Nephron progenitor cell (in vitro differentiated cells): ENCODE results near the gene CECR2.
A peak's percentile ranks its signal among the peaks of the same experiment; 100 is the strongest.

Experiments
- DNase-seq: peaks from one replicate; pipeline ENCODE4 v3.0.0; 2021
- H3K27ac Mint-ChIP-seq: 2 replicates; pipeline ENCODE4 v1.8.0; 2021; ENCODE audit warnings: mild to moderate bottlenecking, moderate library complexity, mixed read lengths
- H3K27me3 Mint-ChIP-seq: 2 replicates; pipeline ENCODE4 v1.8.0; 2021; ENCODE audit warnings: mild to moderate bottlenecking, low read depth, mixed read lengths; ENCODE audit not compliant: poor library complexity
- H3K36me3 Mint-ChIP-seq: 2 replicates; pipeline ENCODE4 v1.8.0; 2021; ENCODE audit warnings: low read depth, mixed read lengths
- H3K4me1 Mint-ChIP-seq: 2 replicates; pipeline ENCODE4 v1.8.0; 2021; ENCODE audit warnings: mixed read lengths
- H3K4me3 Mint-ChIP-seq: 2 replicates; pipeline ENCODE4 v1.8.0; 2021; ENCODE audit warnings: mild to moderate bottlenecking, moderate library complexity, mixed read lengths
- H3K9me3 Mint-ChIP-seq: 2 replicates; pipeline ENCODE4 v1.8.0; 2021; ENCODE audit warnings: mild to moderate bottlenecking, moderate library complexity, mixed read lengths
- TF ChIP-seq, protein P1 (sequence below): fragments of 200-600 bp; sonication (generic); IDR thresholded peaks from 2 replicates; pipeline ENCODE4 v1.5.0; 2021; ENCODE audit warnings: antibody characterized with exemption

The CECR2 gene

DNA sequence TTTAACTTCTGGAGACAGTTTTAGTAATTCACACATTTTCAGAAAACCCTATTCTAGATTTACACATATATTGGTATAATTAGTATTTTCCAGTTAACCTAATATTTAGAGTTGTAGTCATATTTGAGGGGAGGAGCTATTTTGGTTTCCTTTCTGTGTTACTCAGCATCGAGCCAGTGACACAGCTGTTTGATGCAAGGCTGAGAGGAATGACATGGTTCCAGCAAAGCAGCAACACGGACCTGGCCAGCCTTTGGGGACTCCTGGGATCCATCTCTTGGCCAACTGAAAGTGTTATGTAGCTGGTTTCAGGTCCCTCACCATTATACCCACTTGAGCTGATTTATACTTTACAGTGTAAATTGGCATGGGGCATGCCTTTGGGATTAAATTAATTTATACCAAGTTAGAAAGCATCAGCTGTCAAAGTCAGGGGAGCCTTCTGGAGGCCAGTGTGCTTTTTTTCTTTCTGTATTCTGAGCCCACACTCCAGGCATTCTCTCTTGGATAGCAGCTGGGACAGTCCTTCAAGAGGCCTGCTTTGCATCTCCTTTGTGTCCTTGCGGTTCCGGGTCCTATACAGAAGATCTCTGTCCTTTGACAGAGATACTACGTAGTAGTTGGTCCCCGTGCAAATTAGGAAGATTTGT, 102.8 kb downstream of the CECR2 start:
- no peak for DNase-seq
- peak overlapping the region; percentile 95 for H3K27ac Mint-ChIP-seq
- TF ChIP-seq, protein P1, sequence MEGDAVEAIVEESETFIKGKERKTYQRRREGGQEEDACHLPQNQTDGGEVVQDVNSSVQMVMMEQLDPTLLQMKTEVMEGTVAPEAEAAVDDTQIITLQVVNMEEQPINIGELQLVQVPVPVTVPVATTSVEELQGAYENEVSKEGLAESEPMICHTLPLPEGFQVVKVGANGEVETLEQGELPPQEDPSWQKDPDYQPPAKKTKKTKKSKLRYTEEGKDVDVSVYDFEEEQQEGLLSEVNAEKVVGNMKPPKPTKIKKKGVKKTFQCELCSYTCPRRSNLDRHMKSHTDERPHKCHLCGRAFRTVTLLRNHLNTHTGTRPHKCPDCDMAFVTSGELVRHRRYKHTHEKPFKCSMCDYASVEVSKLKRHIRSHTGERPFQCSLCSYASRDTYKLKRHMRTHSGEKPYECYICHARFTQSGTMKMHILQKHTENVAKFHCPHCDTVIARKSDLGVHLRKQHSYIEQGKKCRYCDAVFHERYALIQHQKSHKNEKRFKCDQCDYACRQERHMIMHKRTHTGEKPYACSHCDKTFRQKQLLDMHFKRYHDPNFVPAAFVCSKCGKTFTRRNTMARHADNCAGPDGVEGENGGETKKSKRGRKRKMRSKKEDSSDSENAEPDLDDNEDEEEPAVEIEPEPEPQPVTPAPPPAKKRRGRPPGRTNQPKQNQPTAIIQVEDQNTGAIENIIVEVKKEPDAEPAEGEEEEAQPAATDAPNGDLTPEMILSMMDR = no peak
- peaks cover 66% of the 10 kb centered on the region for H3K4me1 Mint-ChIP-seq
- H3K4me3 Mint-ChIP-seq = no peak overlapping the region
- peaks cover 17% of the 10 kb centered on the region for H3K36me3 Mint-ChIP-seq
- no peaks in the 10 kb centered on the region for H3K27me3 Mint-ChIP-seq
- no peaks in the 10 kb centered on the region for H3K9me3 Mint-ChIP-seq

GRCh38 chr22:17472932-17473331, 103.7 kb downstream of the CECR2 start:
- Mint-ChIP-seq H3K36me3 (peaks cover 24% of the 10 kb centered on the region), H3K4me1 (peaks cover 73% of the 10 kb centered on the region), H3K9me3 (no peaks in the 10 kb centered on the region), H3K27me3 (no peaks in the 10 kb centered on the region), H3K27ac (peak overlapping the region; percentile 95), H3K4me3 (no peak overlapping the region)
- DNase-seq = no peak
- TF ChIP-seq, protein P1 = no peak

DNA sequence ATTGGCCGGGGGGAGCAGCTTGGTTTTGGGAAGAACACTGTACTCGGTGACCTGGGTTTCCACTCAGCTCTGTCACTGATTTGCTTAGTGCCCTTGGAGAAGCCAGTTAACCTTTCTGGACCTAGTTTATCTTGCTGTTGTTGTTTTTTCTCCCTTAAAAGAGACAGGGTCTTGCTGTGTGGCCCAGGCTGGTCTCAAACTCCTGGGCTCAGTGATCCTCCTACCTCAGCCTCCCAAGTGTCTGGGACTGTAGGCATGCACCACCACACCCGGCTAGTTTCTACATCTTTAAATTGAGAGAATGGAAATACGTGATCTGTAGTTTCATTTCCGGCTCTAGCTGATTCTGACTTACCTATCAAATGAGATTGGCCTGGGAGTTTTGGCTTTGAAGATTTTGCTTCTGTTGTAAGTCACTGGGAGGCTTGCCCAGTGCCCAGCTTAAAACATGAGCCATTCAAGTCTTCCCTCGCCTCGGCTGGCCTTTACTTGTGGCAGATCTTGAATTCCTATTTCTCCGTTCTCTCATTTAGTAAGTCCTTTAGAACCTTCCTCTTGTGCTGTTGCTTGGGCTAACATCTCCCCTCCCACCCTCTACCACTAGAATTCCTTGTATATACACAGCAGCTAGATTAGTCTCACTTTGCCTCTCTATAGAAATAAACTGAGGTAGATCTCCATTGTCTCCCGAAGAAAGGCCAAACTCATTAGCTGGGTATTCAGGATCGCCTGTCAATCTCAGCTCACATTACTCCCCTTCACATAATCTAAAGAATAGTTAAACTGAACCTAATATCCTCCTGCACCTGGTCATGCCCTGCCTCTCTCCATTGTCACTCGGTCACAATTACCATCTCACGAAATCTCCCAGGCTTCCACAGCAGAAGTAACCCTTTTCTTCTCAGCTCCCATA, 106.3 kb downstream of the CECR2 start:
- DNase-seq = no peak
- Mint-ChIP-seq H3K27me3 (no peaks in the 10 kb centered on the region), H3K9me3 (no peaks in the 10 kb centered on the region), H3K4me1 (peaks cover 82% of the 10 kb centered on the region), H3K4me3 (no peak overlapping the region), H3K36me3 (peaks cover 40% of the 10 kb centered on the region), H3K27ac (peak overlapping the region; percentile 68)
- TF ChIP-seq, protein P1 = no peak

GRCh38 chr22:17476838-17477237, 107.6 kb downstream of the CECR2 start:
- Mint-ChIP-seq H3K4me3 (no peak overlapping the region), H3K4me1 (peaks cover 70% of the 10 kb centered on the region), H3K9me3 (peaks cover 5% of the 10 kb centered on the region), H3K36me3 (peaks cover 47% of the 10 kb centered on the region), H3K27me3 (no peaks in the 10 kb centered on the region), H3K27ac (peak overlapping the region; percentile 97)
- TF ChIP-seq, protein P1 = no peak
- DNase-seq = no peak

DNA sequence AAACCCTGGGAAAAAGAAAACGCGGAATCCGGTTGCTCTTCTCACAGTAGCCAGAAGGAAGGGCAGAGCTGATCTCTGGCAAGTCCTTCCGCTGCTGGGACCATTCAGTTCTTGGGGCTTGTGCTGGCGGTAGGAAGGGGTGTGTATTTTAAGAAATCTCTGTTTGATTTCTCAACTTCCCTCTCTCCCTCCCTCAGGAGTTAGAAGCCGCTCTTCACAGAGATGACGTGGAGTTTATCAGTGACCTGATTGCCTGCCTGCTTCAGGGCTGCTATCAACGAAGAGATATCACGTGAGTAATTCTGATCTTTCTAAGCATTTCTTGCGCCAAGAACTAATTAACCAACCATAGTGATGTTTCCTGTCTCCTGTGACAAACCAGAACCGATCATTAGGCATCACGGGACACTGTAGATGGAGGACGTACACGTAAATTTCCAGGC, 108.2 kb downstream of the CECR2 start:
- H3K27ac Mint-ChIP-seq = peak overlapping the region; percentile 97
- peaks cover 53% of the 10 kb centered on the region for H3K36me3 Mint-ChIP-seq
- H3K4me1 Mint-ChIP-seq = peaks cover 64% of the 10 kb centered on the region
- TF ChIP-seq, protein P1 = no peak
- DNase-seq = no peak
- no peaks in the 10 kb centered on the region for H3K27me3 Mint-ChIP-seq
- peaks cover 5% of the 10 kb centered on the region for H3K9me3 Mint-ChIP-seq
- peak overlapping the region; percentile 17 for H3K4me3 Mint-ChIP-seq
